ENCODE results near the gene SPEM1.

- TF ChIP-seq CTCF (IDR thresholded peaks at IDR 0.05; ENCODE audit: low read depth, low read length, missing input control) (no peak), GABPA (IDR thresholded peaks at IDR 0.05 in 1 of 2, conservative IDR thresholded peaks at IDR 0.05 in 1 of 2) (no peak), YY1 (IDR thresholded peaks at IDR 0.05) (no peak), SP1 (IDR thresholded peaks at IDR 0.05) (no peak), EGR1 (IDR thresholded peaks at IDR 0.05; ENCODE audit: low read depth in 2 of 2) (no peak), FOXA2 (IDR thresholded peaks at IDR 0.05) (no peak), RAD21 (IDR thresholded peaks at IDR 0.05) (no peak), ATF3 (IDR thresholded peaks at IDR 0.05) (no peak)
- TF ChIP-seq, protein P1, sequence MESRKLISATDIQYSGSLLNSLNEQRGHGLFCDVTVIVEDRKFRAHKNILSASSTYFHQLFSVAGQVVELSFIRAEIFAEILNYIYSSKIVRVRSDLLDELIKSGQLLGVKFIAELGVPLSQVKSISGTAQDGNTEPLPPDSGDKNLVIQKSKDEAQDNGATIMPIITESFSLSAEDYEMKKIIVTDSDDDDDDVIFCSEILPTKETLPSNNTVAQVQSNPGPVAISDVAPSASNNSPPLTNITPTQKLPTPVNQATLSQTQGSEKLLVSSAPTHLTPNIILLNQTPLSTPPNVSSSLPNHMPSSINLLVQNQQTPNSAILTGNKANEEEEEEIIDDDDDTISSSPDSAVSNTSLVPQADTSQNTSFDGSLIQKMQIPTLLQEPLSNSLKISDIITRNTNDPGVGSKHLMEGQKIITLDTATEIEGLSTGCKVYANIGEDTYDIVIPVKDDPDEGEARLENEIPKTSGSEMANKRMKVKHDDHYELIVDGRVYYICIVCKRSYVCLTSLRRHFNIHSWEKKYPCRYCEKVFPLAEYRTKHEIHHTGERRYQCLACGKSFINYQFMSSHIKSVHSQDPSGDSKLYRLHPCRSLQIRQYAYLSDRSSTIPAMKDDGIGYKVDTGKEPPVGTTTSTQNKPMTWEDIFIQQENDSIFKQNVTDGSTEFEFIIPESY (IDR thresholded peaks at IDR 0.05) = no peak
- TF ChIP-seq, protein P2, sequence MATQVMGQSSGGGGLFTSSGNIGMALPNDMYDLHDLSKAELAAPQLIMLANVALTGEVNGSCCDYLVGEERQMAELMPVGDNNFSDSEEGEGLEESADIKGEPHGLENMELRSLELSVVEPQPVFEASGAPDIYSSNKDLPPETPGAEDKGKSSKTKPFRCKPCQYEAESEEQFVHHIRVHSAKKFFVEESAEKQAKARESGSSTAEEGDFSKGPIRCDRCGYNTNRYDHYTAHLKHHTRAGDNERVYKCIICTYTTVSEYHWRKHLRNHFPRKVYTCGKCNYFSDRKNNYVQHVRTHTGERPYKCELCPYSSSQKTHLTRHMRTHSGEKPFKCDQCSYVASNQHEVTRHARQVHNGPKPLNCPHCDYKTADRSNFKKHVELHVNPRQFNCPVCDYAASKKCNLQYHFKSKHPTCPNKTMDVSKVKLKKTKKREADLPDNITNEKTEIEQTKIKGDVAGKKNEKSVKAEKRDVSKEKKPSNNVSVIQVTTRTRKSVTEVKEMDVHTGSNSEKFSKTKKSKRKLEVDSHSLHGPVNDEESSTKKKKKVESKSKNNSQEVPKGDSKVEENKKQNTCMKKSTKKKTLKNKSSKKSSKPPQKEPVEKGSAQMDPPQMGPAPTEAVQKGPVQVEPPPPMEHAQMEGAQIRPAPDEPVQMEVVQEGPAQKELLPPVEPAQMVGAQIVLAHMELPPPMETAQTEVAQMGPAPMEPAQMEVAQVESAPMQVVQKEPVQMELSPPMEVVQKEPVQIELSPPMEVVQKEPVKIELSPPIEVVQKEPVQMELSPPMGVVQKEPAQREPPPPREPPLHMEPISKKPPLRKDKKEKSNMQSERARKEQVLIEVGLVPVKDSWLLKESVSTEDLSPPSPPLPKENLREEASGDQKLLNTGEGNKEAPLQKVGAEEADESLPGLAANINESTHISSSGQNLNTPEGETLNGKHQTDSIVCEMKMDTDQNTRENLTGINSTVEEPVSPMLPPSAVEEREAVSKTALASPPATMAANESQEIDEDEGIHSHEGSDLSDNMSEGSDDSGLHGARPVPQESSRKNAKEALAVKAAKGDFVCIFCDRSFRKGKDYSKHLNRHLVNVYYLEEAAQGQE (IDR thresholded peaks at IDR 0.05) = no peak
Observed at GRCh38 chr17:7437950-7438614, 18.0 kb downstream of the SPEM1 start.
